Measurements from ENCODE around the gene FAM163A. TPM values are rescaled to one million over a fixed set of nuclear protein-coding genes. Genes with fewer than 3 reads are reported as not detected.
"Not testable (repeated sequence)": the region's sequence is repeated elsewhere in the genome, so short reads cannot be mapped to it uniquely, and the experiment has no call there.

FAM163A gene
- total RNA-seq, 4 donors from 2014 or later: 0.29 TPM; not detected in 3

GRCh38 chr1:179831225-179831624, 88.1 kb downstream of the FAM163A start:
- Histone ChIP-seq H3K9me3 (no peaks in the 10 kb centered on the region), H3K36me3 (no peaks in the 10 kb centered on the region), H3K27me3 (peaks cover 4% of the 10 kb centered on the region), H3K4me1 (no peaks in the 10 kb centered on the region), H3K27ac (no peak overlapping the region), H3K4me3 (no peak overlapping the region)
- 77% methylated on average over 3 of the region's 3 CpGs for WGBS
- no peak for TF ChIP-seq POLR2AphosphoS5 (IDR thresholded peaks at IDR 0.05)
- no peak for TF ChIP-seq EP300 (IDR thresholded peaks at IDR 0.05)
- TF ChIP-seq POLR2A (IDR thresholded peaks at IDR 0.05): no peak
- TF ChIP-seq CTCF (IDR thresholded peaks at IDR 0.05): no peak
- DNase-seq (ENCODE audit: low spot score in 2 of 2): no peak

- Histone ChIP-seq H3K9me3 (no peaks in the 10 kb centered on the region), H3K27me3 (peaks cover 4% of the 10 kb centered on the region), H3K4me1 (no peaks in the 10 kb centered on the region), H3K36me3 (no peaks in the 10 kb centered on the region), H3K4me3 (no peak overlapping the region), H3K27ac (no peak overlapping the region)
- WGBS: 61% methylated on average over 9 of the region's 9 CpGs
- no peak for DNase-seq (ENCODE audit: low spot score in 2 of 2)
- TF ChIP-seq POLR2AphosphoS5 (IDR thresholded peaks at IDR 0.05) (no peak), EP300 (IDR thresholded peaks at IDR 0.05) (no peak), POLR2A (IDR thresholded peaks at IDR 0.05) (no peak), CTCF (IDR thresholded peaks at IDR 0.05) (no peak)
Observed at GRCh38 chr1:179831852-179832699, 89.0 kb downstream of the FAM163A start.

GRCh38 chr1:179836686-179837445, 93.8 kb downstream of the FAM163A start:
- H3K27ac ChIP-seq; H3K4me1 ChIP-seq; H3K4me3 ChIP-seq; DNase-seq (ENCODE audit: low spot score in 2 of 2); H3K9me3 ChIP-seq; H3K36me3 ChIP-seq; H3K27me3 ChIP-seq: not testable (repeated sequence)
- WGBS: 98% methylated on average over 8 of the region's 38 CpGs

- no peaks in the 10 kb centered on the region for H3K27me3 ChIP-seq
- 87% methylated on average over 3 of the region's 3 CpGs for WGBS
- no peak for TF ChIP-seq CTCF (IDR thresholded peaks at IDR 0.05)
- H3K4me3 ChIP-seq: no peak overlapping the region
- DNase-seq (ENCODE audit: low spot score in 2 of 2): no peak
- H3K27ac ChIP-seq: no peak overlapping the region
- H3K4me1 ChIP-seq: no peaks in the 10 kb centered on the region
- peaks cover 11% of the 10 kb centered on the region for H3K36me3 ChIP-seq
- no peaks in the 10 kb centered on the region for H3K9me3 ChIP-seq
Observed at GRCh38 chr1:179840107-179840506, 97.0 kb downstream of the FAM163A start.

- H3K4me3 ChIP-seq: no peak overlapping the region
- H3K4me1 ChIP-seq: no peaks in the 10 kb centered on the region
- H3K27ac ChIP-seq: no peak overlapping the region
- peaks cover 65% of the 10 kb centered on the region for H3K36me3 ChIP-seq
- DNase-seq (ENCODE audit: low spot score in 2 of 2): no peak
- no peak for TF ChIP-seq POLR2AphosphoS5 (IDR thresholded peaks at IDR 0.05)
- TF ChIP-seq CTCF (IDR thresholded peaks at IDR 0.05): no peak
- no peak for TF ChIP-seq POLR2A (IDR thresholded peaks at IDR 0.05)
- TF ChIP-seq EP300 (IDR thresholded peaks at IDR 0.05): no peak
- 92% methylated on average over 3 of the region's 3 CpGs for WGBS
- H3K9me3 ChIP-seq: no peaks in the 10 kb centered on the region
- H3K27me3 ChIP-seq: no peaks in the 10 kb centered on the region
Observed at GRCh38 chr1:179848233-179848632, 105.1 kb downstream of the FAM163A start.

Data from suprapubic skin (tissue), 4 donors.